HG03442 (cell line): ENCODE data around the gene IMPACT.

Experiments used
- ATAC-seq: cut with Tn5 transposase; IDR thresholded peaks from one replicate; pipeline ENCODE4 v1.9.1; 2021; ENCODE audit warnings: mild to moderate bottlenecking, moderate library complexity; ENCODE audit not compliant: unreplicated experiment

IMPACT gene, protein sequence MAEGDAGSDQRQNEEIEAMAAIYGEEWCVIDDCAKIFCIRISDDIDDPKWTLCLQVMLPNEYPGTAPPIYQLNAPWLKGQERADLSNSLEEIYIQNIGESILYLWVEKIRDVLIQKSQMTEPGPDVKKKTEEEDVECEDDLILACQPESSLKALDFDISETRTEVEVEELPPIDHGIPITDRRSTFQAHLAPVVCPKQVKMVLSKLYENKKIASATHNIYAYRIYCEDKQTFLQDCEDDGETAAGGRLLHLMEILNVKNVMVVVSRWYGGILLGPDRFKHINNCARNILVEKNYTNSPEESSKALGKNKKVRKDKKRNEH

DNA sequence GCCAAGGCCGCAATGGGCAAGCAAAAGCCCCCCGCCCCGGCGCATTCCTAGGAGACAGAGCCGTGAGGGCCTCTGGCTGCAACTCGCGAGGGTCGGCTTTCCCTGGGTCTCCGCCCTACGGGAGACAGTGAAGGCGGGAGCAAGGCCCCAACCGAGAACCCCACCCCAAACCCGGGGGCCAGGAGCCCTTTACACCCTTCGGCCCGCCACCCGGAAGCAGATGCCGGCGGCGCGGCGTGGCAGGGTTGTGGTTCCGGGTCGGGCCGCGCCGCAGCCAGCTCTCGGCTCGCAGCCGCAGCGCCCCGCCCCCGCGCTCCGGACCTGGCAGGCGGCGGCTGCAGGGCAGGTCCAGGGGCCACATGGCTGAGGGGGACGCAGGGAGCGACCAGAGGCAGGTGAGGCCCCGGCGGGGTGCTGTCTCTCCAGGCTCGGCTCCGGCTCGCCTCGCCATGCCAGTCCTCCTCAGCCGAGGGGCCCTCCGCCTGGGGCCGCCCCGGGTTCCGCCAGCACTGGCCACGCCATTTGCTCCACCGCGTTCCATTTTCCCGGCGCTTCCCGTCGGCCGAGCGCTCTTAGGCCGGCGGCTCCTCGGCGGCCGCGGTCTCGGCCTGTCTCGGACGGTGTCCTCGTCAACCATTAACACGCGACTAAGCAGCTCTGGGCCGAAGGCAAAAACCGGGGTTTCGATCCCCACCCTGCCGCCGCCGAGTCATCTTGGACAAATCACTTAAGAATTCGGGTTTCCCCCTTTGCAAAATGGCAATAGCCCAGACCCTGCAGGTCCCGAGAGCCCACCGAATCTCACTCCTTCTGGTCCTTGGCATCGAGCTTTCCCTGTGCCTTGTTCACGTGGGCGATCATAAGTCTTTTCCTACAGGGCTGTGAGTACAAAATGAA, at the start of gene IMPACT:
IMPACT (plus strand) TSS at position 273 of the 897 bp plus-strand sequence; CDS start at position 360, 87 bp downstream.
- peak; percentile 87 for ATAC-seq

DNA sequence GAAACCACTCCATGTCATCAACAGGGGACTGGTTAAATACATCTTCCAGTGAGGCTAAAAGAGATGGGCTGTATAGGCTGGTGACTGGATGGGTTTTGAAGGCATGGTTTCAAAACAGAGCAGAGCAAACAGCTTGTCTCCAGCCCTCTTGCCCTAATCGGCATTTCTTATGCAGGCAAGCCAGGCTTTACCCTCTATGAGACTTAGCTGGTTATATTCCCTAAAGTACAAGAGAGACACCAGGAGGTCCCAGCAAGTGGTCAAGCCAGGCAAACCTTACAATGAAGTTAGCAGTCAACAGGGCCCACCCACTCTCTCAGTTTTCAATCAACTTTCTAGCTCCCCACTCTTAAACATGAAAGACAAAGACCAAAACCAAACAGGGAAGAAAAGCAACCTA, 47.9 kb upstream of the IMPACT start:
- ATAC-seq = no peak

DNA sequence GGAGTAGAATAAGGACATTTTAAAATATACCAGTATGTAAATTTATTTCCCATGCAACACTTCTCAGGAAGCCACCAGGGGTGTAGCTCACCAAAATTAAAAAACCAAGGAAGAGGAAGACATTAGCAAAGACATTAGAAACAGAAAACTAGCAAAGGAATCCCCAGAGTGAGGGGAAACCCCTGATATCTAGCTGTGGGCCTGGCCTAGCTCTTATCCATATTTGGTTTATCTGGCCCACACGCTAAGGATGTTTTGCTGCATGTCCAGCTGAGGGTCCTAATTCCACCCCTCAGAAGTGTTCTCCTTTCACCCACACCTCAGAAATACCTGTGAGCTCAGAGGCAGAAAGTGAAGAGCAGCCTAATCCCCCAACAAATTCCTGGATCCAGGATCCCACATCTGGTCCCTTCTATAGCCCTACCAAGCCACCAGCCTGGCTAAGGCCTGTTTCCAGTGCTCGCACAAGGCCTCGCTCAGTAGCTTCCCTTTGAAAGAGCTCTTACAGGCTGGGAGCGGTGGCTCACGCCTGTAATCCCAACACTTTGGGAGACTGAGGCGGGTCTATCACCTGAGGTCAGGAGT, 46.2 kb upstream of the IMPACT start:
- no peak for ATAC-seq

DNA sequence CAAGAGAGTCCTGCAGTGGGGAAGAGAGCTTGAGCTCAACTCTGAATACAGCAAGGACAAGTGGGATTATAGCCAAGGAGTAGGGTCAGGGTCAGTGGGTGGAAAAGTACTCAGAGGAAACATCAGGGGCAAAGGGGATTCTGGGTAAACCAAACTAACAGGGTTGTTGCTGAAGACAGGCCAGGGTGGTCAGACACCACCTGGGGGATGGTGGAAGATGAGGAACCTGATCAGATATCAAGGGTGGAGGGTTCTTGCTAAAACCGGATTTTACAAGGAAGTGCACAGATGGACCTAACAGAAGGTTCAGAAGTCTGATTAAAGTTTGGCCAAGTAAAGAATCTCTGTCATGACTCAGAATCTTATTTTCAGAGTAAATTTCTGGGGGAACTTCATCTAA, 45.3 kb upstream of the IMPACT start:
- no peak for ATAC-seq

DNA sequence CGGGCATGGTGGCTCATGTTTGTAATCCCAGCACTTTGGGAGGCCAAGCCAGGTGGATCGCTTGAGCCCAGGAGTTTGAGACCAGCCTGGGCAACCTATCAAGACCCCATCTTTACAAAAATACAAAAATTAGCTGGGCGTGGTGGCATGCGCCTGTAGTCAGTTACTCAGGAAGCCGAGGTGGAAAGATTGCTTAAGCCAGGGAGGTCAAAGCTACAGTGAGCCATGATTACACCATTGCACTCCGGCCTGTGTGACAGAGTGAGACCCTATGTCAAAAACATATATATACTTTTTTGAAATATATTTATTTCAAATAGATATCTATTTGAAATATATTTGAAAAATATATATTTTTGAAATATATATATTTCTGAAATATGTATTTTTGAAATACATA, 39.8 kb upstream of the IMPACT start:
- ATAC-seq = no peak

DNA sequence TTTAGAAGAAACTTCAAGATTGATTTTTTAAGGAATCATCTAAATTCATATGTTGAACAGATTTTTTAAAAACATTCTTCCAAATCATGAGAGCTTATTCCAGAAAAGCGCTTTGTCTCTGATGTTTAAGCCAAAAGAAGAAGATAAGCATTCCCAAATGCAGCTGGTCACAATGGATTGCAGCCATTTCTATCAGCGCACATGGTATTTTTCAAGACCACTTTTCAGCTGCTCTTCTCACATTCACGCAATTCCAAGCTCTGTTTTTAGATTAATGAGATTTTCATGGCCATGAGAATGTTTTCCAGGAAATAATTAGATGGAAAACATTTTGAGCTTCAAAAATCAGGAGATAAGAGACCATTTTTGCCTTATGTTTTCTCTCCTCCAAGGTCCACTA, 37.5 kb upstream of the IMPACT start:
- ATAC-seq = no peak

DNA sequence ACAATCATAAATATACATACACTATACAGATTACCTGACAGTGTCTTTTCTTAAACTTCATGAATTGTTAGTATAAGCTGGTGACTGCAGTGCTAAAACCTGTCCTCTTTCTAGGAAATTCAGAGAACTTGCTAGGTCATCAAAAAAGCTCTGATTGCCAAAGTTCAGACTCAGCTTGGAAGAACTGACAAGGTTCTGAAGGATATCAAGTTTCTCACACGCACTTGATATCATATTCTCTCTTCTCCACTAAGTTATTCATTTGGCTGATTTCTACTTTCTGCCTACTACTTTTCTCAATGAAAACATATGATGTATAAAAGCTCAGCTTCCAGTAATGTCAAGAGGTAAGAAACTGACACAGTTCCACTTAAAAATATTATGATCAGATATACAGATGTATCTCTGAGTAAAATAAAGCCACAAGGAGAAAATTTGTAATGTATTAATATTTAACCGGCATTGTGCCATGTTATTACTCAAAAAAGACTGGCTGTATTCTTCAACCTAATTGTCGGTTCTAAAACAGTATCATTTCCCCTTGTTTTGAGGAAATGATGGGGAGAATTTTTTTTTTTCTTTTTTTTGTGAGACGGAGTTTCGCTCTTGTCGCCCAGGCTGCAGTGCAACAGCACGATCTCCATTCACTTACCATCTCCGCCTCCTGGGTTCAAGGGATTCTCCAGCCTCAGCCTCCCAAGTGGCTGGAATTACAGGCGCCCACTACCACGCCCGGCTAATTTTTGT, 31.2 kb upstream of the IMPACT start:
- ATAC-seq = no peak

DNA sequence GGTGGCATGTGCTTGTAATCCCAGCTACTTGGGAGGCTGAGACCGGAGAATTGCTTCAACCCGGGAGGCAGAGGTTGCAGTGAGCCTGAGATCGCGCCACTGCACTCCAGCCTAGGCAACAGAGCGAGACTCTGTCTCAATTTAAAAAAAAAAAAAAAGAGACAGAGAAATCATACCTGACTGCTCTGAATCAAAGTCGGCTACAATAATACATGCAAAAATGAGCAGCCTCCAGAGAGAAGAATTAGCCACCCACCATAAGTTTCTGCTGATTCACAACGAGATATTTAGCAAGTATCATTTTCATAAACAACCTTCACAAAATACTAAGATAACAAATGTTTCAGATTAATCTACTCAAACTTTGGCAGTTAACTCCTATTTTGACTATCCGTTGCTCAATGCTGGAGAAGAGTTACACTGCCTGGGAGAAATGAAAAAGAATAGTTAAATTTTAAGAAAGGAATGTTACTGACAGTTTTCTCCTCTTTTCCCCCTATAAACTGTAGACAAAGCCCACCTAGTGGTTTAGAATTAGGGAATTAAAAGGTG, 30.3 kb upstream of the IMPACT start:
- no peak for ATAC-seq

DNA sequence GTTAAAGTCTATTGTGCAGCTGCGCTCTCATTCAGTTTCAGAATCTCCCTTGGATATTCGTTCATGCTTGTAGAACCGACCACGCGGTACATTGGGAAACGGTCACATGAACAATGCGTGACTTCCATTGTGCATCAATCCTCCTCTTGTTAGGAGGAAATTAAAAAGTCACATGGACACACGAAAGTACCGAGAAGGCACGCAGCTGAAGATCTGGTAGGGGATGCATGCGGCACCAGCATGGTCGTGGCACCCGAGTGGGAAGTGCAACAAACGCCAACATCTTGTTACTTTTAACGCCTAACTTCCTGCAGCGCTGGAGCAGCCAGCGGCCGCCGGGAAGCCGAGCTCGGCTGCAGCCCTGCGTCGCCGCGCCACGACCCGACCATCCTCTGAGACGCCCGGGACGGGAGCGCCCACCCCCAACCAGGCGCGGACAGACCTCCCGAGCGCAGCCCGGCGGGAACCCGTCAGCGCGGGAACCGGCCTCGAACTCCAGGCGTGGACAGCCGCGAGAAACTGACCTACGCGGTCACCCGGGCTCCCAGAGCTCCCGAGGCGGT, 29.3 kb upstream of the IMPACT start:
- ATAC-seq = no peak

DNA sequence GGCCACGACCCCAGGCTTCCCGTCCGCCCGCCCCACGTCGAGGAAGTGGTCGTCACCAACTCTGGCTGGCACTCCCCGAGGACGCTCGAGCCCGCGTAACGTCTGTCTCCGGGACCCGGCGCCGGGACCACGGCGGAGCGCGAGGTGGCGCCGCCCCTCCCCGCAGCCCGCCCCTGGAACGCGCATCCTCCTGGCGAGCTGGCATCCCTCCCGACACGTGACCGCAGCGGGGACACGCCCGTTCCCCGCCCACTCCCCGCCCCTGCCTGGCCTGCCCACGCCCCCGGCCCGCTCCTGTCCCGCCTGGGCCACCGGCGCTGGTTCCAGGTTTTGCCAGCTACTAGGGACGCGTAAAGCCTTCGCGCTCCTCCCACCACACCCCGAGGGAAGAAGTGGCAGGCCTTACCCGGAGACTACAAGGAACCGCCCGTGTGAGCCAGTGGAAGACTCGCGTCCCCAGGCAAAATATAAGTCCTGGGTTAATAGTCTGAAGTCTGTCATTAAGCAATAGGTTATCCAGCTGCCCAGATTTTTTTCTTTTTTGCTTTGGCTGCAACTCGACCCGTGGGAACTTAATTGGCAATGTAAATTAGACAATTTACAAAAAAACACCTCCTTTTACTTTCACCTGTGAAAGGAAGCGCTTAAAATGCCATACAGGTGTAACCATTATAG, 28.6 kb upstream of the IMPACT start, which contains the start of gene OSBPL1A:
OSBPL1A (minus strand) TSS at position 131 of the 675 bp plus-strand sequence. CDS start 20,291 bp downstream, outside the sequence.
- ATAC-seq = no peak

DNA sequence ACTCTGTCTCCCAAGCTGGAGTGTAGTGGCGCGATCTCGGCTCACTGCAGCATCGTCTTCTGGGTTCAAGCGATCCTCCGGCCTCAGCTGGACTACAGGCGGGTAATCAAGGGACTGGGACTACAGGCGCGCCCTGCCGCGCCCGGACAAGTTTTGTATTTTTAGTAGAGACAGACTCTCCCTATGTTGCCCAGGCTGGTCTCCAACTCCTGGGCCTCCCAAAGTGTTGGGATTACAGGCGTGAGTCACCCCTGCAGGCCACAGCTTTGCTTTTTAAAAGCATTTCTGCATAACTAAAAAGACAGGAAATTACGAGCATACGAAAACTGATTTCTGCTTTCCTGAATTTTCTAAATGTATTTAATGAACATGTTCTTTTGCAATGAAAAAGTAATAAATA, 27.9 kb upstream of the IMPACT start:
- no peak for ATAC-seq

DNA sequence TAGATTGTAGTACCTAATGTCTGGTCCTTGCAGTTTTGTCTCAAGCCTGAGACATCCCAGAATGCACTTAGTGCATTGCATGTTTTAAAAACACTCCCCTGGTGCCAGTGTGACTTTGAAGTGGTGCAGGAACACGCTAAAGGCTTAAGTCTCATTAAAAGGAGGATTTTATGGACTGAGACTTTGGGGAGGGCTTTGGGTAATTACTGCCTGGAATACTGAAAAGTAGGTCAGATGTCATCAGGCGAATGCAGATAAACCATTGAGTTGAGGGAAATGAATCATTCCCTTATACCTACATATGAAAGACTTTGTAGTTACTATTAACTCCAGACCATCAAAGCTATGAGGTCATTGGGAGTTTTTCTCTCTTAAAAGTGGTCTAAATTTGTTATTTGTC, 25.9 kb upstream of the IMPACT start:
- ATAC-seq = no peak

DNA sequence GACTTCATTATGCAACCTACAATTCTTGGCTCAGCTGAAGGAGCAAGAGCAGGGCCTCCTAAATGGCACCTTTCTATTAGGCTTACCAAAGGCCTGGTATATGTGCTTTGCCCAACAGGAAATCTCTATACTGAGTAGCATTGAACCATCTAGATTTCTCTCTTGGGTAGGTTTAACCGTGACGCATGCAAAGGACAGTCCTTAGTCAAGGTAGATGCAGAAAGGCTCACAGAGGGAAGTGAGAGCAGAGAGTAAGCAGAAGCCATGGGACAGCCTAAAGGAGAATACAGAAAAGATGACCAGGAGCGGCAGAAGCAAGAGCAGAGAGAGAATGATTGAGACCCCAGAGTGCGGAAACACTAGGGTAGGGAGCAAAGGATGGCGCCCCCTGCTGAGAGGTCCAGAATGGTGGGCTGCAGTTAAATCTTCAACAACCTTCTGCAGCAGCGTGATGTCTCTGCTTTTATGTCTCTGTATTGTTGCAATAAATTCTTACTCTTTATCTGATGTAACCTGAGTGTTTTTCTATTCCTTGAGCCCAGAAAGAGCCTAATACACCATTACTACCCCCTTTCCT, 24.2 kb upstream of the IMPACT start:
- ATAC-seq = no peak

DNA sequence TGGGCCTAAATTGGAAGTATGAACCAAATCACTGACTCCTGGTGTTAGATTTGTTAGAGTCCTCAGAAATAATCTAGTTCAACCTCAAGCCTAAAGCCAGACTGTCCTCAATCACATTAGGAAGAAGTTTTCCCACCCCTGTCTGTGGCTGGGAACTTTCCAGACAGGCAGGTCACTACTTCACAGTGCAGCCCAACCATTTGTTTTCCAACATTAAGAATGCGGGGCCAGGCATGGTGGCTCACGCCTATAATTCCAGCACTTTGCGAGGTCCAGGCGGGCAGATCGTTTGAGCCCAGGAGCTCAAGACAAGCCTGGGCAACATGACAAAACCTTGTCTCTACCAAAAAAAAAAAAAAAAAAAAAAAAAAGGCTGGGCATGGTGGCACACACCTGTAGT, 23.4 kb upstream of the IMPACT start:
- ATAC-seq = no peak

DNA sequence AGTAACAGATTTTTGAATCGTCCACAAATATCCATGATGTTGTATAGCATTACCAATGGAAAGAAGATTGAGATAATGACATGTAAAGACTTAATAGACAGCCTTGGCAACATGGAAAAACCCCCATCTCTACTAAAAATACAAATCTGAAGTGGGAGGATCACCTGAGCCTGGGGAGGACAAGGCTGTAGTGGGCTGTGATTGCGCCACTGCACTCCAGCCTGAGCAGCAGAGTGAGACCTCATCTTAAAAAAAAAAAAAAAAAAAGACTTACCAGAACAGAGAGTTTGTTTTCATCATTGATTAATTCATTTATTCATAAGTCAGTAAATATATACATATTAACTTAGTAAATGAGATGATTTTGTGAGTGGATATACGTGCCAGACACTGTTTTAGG, 21.9 kb upstream of the IMPACT start:
- ATAC-seq = no peak

DNA sequence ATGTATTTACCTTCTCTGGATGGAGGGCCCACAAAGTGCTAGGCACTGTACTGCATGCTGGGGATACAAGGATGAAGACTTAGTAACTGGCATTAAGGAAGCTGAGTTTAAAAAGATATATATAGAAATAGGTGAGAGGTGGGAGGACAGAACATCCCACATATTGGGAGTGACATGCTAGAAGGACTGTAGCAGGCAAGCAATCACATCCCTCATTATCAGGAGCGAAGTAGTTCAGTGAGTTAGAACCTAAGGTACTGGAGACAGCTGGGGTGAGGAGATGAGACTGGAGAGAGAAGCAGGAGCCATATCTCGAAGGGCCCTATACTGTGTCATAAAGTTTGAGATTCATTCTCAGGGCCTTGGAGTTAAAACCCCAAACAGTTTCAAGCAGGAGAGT, 18.0 kb upstream of the IMPACT start:
- no peak for ATAC-seq

DNA sequence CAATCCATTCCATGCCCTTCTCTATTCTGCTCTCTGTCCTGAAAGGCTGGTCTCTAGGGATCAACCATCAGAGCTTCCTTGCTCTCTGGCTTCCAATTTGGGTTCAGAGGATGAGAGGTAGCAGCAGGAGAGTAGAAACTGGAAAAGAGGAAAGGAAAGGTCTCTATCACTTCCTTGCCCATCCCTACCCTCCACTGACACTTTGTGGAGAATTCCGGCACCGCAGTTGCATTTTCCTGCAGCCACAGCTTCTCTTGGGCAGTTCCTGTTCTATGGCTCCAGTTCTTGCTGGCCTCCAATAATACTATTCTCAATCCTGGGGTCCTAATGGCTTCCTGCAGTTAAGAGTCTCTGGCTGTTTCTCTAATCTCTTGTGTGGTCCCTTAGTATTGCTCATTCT, 13.3 kb upstream of the IMPACT start:
- no peak for ATAC-seq

DNA sequence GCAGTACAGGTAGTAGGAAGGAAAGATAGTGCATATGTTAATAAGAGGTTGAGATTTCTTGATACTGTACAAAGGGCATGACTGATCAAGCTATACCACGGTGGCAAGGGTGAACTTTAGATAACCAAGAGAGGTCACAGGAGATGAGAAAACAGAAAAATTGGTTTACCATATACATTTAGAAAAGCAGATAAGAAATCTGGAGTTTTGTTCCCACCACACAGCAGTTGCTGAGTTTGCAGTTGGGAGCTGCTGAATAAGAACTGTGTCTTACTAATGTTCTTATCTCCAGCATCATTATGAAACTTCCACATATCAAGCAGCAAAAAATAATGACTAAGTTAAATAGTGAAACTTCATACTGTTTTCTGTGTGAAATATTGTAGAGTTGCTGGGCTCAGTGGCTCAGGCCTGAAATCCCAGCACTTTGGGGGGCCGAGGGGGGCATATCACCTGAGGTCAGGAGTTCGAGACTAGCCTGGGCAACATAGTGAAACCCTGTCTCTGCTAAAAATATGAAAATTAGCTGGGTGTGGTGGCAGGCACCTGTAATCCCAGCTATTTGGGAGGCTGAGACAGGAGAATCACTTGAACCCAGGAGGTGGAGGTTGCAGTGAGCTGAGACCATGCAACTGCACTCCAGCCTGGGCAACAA, 12.0 kb upstream of the IMPACT start:
- peak; percentile 72 for ATAC-seq

DNA sequence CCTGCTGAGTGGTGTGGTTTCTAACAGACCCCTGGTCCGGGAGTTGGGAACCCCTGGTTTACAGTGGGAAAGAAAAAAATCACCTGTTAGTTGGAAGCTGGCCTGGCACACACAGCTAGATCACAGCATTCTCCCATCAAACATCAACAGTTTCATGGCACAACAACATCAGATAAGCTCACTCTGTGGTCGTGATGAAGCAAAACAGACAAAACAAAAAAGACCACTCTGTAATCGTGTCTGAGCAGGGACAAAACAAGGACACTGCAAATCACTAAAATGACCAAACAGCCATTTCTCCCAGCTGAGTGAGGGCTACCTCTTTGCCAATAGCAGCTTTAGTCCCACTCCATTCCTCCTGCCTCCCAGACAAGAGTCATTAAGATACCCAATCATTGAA, 9.0 kb upstream of the IMPACT start:
- no peak for ATAC-seq
